GM12892 (cell line): ENCODE data around the gene EXOSC10.

Source experiments
- POLR2A ChIP-seq: IDR thresholded peaks from 2 replicates; pipeline ENCODE4 v1.6.1; 2011; ENCODE audit warnings: low read depth, low read length, control low read depth
- POLR2AphosphoS5 ChIP-seq: IDR thresholded peaks from 2 replicates; pipeline ENCODE4 v1.6.1; 2011; ENCODE audit warnings: low read depth, low read length, control low read depth

GRCh38 chr1:11045428-11046269 is 54.0 kb downstream of the EXOSC10 start:
- TF ChIP-seq POLR2A (no peak), POLR2AphosphoS5 (no peak)
